GM12891 (cell line): Measurements from ENCODE around the gene NRROS.

ENCODE experiments used
- DNase-seq: peaks from one replicate; pipeline ENCODE4 v3.0.0; 2011; ENCODE audit warnings: low spot score; ENCODE audit not compliant: insufficient read length
- FAIRE-seq: peaks from 2 replicates; lab custom pipeline; 2011; peaks lifted over from hg19 to GRCh38; lab: Jason Lieb, UNC
- PAX5 ChIP-seq: IDR thresholded peaks from 2 replicates; pipeline ENCODE4 v1.6.1; 2011; ENCODE audit warnings: low read length, moderate library complexity, mild to moderate bottlenecking; ENCODE audit not compliant: insufficient read depth, severe bottlenecking
- POLR2A ChIP-seq: IDR thresholded peaks from 2 replicates; pipeline ENCODE4 v1.6.1; 2011; ENCODE audit warnings: low read depth, low read length, control low read depth
- POLR2AphosphoS5 ChIP-seq: IDR thresholded peaks from 2 replicates; pipeline ENCODE4 v1.6.1; 2011; ENCODE audit warnings: low read depth, low read length, control low read depth
- POU2F2 ChIP-seq: IDR thresholded peaks from 2 replicates; pipeline ENCODE4 v1.6.1; 2011; ENCODE audit warnings: low read depth, mild to moderate bottlenecking, control low read depth, low read length, moderate library complexity
- SPI1 ChIP-seq: IDR thresholded peaks from 2 replicates; pipeline ENCODE4 v1.6.1; 2011; ENCODE audit warnings: low read depth, low read length, control low read depth
- TAF1 ChIP-seq: IDR thresholded peaks from 2 replicates; pipeline ENCODE4 v1.6.1; 2011; ENCODE audit warnings: low read depth, low read length, control low read depth

The NRROS gene

DNA sequence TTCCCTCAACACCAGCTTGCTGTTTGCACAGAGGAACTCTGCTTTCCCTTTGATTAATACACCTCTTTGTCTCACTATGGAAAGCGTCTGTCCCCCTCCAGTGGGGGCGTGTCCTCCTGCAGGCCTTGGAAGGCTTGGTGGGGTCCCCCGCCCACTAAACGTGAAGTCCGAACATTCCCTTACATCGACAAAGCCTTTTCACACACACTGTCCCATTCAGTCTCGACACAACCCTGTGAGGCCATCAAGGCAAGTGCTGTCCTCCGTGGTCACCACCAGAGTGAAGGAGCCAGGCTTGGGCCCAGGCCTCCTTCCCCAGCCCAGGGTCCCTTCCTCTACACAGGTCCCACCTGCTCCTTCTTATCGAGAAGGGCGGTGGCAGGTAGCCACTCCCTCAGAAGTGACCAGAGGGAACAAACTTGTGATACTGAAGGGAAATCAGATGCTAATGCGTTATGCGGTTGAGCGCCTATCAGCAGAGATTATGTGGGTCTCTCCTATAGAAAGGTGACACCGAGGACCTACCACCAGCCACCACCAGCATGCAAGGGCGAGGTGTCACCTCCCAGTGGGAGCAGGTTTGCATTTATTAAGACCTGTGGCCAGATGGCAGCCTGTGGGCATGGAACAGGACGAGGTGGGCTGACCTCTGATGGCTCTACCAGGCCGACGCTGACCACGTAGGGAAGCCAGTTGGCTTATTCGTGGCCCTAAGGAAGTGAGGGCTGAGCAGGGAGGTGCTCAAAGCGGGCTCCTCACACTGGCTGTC lies 6.6 kb downstream of the NRROS start:
- FAIRE-seq (no peak), DNase-seq (no peak)
- TF ChIP-seq SPI1 = no peak
- TF ChIP-seq POU2F2 = no peak
- TF ChIP-seq PAX5 = no peak
- TF ChIP-seq POLR2A = no peak

DNA sequence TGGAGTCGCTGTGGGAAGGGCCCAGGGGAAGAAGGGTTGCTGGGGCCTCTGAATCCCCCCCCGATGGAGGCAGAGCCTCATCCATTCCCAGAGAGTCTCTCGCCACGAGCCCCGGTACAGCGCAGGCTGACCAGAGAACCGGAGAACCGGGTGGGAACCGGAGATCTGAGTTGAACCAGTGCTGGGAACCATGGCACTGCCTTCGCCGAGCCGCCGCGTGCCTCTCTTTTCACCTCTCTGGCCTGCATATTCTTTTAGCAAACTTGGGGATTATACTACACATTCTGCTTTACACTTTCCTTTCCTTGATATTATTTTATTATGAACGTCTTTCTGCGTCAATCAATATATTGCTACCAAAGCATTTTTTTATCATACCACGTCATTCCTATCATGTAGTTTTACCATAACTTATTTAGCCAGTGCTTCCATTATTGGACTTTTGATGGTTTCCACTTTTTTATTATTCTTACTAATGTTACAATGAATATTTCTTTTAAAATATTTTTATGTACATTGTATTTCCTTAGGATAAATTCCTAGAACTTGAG lies 7.2 kb downstream of the NRROS start:
- DNase-seq (no peak), FAIRE-seq (no peak)
- no peak for TF ChIP-seq TAF1
- no peak for TF ChIP-seq POLR2AphosphoS5
- TF ChIP-seq PAX5 = no peak
- no peak for TF ChIP-seq POU2F2
- no peak for TF ChIP-seq SPI1
- no peak for TF ChIP-seq POLR2A

DNA sequence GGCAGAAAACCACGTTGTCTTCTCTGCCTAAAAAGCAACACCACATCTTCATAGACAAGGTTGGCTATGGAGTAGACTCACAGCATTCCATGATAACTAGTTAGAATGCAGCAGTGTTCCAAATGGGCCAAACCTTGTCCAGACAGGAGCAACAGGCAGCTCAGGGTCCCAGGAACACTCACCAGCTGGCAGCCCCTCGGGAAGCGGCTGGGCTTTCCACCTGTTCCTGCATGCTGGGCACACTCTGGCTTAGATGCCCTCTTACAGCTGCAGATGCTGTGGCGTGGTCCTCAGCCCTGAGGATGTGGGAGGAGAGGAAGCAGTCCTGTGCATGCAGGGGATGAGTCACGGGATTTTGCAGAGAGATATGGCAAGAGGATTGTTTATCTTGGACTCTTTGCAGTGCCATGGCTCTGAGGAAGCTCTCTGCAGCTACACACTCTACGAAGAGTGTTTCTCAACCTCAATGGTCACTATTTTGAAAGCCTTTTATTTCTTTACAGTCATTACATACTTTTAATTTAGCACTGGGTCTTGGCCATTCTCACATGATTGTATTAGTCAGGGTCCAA lies 11.3 kb downstream of the NRROS start:
- peak; percentile 31 for FAIRE-seq
- no peak for DNase-seq

DNA sequence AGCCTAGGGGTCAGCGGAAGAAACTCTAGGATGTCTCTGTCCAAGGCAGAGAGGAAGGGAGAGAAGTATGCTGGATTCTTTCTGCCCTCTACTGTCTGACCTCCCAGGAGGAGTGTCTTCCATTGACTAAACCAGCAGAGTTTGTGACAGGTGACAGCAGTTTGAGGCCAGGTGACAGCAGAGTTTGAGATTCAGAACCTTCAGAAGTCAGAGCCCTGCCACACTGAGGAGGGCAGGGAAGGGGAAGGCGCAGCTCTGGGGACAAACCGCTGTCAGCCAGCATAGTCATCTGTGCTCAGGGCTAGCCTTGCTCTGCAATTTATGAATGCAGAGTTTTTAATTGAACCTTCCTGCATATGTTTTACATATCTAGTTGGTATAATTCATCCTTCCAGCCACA lies 12.3 kb downstream of the NRROS start:
- FAIRE-seq (no peak), DNase-seq (no peak)
- TF ChIP-seq POLR2AphosphoS5 (no peak), PAX5 (no peak), POLR2A (no peak), POU2F2 (no peak), TAF1 (no peak), SPI1 (no peak)

More for the DNA sequence above, 11.3 kb downstream of the NRROS start:
- no peak for TF ChIP-seq POU2F2
- no peak for TF ChIP-seq PAX5
- no peak for TF ChIP-seq TAF1
- no peak for TF ChIP-seq POLR2A
- no peak for TF ChIP-seq POLR2AphosphoS5
- TF ChIP-seq SPI1 = no peak

DNA sequence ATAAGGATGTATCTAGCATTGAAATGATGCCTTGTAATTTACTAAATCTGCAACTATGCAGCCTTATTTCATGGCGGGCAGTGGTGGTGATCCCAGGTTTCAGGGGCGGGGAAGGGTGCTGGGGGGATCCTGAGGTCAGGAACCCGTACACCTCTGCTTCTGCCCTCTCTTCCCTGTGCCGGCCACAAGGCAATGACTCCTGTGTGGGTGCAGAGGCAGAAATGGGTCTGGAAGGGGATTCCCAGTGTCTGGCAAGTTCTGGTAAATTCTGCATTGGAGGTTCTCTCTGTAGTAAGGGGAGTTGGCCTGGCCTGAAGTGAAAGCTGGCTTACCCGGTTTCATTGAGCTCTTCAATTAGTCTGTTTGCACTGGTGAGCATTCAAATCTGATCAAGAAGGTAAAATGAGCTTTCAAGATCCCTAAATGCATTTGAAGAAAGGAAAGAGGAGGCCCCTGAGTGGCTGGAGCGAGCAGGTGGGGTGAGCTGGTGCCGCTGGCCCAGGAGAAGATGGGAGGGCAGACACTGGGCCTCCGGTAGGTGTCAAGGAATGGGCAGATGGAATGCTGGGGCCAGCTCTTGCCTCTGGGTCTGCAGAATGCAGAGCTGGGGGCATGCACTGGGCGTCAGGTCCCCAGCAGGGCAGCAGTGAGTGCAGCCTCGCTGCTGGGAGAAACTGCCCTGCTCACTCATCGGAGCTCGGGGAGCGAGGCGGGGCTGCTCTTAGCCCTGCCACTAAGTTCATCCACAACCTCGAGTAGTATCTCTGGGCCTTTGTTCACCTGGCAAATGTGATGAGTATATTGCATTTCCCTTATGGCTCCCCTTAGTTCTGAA lies 13.7 kb downstream of the NRROS start:
- DNase-seq (no peak), FAIRE-seq (no peak)
- no peak for TF ChIP-seq TAF1
- no peak for TF ChIP-seq POU2F2
- TF ChIP-seq SPI1 = no peak
- TF ChIP-seq POLR2A = no peak

DNA sequence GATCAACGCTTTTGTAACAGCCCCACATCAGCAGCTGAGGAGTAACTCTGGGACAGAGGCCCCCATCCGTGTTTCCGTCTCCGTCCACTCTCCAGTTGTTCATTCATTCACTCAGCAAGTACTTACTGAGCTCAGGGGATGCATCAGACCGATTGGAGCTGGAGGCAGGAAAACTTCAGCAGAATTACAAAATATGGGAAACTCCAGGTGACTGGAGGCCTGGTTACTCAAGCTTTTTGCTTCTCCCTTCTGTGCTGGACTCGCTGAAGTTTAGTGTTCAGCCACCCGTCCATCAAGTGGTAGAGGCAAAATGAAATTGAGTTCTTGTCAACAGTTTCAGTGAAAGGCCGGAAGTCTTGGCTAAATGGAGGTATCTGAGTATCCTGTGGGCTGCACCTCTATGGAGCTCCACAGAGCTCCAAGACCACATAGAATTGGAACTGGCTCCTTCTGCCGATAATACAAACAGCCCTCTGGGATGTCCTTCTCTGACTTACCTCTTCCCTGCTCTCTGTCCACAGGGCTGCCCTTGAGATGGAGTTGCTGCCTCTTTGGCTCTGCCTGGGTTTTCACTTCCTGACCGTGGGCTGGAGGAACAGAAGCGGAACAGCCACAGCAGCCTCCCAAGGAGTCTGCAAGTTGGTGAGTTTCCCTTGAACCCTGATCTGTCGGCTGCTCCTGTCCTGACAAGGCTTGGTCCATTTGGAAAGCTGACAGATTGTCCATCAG lies 14.7 kb downstream of the NRROS start:
- TF ChIP-seq SPI1 = no peak
- TF ChIP-seq PAX5 = no peak
- TF ChIP-seq TAF1 = no peak
- no peak for TF ChIP-seq POU2F2
- TF ChIP-seq POLR2AphosphoS5 = no peak
- no peak for TF ChIP-seq POLR2A
- DNase-seq (no peak), FAIRE-seq (no peak)

DNA sequence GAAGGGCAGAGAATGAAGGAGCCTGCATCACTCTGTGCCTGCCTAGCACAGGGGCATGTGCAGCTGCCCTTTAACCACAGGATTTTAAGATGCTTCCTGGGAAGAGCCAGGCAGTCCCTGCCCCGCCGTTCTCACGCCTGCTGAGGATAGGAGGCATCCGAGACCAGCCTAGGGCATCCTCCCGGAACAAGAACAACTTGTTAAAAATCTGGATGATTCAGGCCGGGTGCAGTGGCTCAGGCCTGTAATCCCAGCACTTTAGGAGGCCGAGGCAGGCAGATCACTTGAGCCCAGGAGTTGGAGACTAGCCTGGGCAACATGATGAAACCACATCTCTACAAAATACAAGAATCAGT lies 15.2 kb downstream of the NRROS start:
- FAIRE-seq (no peak), DNase-seq (no peak)
- TF ChIP-seq SPI1 = no peak
- no peak for TF ChIP-seq POU2F2
- TF ChIP-seq PAX5 = no peak
- TF ChIP-seq TAF1 = no peak
- TF ChIP-seq POLR2AphosphoS5 = no peak
- TF ChIP-seq POLR2A = no peak

DNA sequence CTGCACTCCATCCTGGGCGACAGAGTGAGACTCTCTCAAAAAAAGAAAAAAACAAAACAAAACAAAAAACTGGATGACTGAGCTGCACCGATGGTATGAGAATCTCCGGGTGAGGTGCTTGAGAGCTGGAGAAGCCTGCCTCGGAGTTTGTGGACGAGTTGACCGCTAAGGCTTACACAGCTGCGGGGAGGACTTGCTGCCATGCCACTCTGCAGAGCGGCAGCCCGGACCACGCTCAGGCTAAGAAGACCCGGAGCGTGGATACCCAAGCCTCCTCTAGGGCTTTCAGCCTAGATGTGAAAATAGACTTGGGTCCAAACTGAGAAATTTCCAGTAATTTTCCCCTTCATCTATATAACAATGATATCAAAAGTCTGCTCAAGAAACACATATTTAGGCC lies 16.0 kb downstream of the NRROS start:
- FAIRE-seq (no peak), DNase-seq (no peak)
- TF ChIP-seq POU2F2 (no peak), TAF1 (no peak), POLR2AphosphoS5 (no peak), POLR2A (no peak), PAX5 (no peak), SPI1 (no peak)

DNA sequence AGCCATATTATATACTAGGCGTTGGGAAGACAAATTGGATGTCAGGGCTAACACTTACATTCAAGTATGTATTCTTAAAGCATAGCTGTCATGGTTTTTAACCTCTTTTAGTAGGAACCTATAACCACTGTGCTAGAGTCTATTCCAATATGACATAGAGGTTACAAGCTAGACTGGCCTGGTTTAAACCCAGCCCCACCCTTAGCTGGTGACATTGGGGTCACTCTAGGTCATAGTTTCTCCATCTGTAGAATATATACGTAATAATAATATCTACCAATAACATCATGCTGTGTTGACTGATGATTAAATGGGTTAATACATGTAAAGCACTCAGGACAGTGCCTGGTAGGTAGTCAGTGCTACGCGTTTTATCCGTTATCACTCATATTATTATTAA lies 16.7 kb downstream of the NRROS start:
- FAIRE-seq (peak; percentile 40), DNase-seq (no peak)
- TF ChIP-seq SPI1 (no peak), POLR2AphosphoS5 (no peak), POLR2A (no peak), POU2F2 (no peak), PAX5 (no peak), TAF1 (no peak)
